HL-60 (cell line): ENCODE measurements around the gene HTR2C.

Source experiments
- DNase-seq, 2 experiments: peaks; one replicate each; pipeline ENCODE4 v3.0.0-alpha.2; 2010 to 2020; ENCODE audit warnings: low read depth in 1 of 2, low spot score in 1 of 2
- H3K27ac ChIP-seq: fragments of 250-450 bp; sonication (Bioruptor Pico); replicated peaks from 2 replicates; pipeline ENCODE4 v1.5.1; 2020; ENCODE audit warnings: mild to moderate bottlenecking, moderate library complexity
- H3K27me3 ChIP-seq: fragments of 250-450 bp; sonication (Bioruptor Pico); 2 replicates; pipeline ENCODE4 v1.5.1; 2021; ENCODE audit warnings: mild to moderate bottlenecking, moderate library complexity; ENCODE audit not compliant: insufficient read depth, poor library complexity, severe bottlenecking
- H3K4me3 ChIP-seq: replicated peaks from 2 replicates; pipeline ENCODE4 v1.5.1; 2011; ENCODE audit warnings: mild to moderate bottlenecking, control low read depth, low read length; ENCODE audit not compliant: insufficient read depth
- GABPA ChIP-seq: IDR thresholded peaks from 2 replicates; pipeline ENCODE4 v1.6.1; 2012; ENCODE audit warnings: low read depth
- POLR2AphosphoS5 ChIP-seq: IDR thresholded peaks from 2 replicates; pipeline ENCODE4 v1.6.1; 2012; ENCODE audit warnings: low read depth
- SPI1 ChIP-seq: IDR thresholded peaks from 2 replicates; pipeline ENCODE4 v1.6.1; 2012; ENCODE audit warnings: low read depth, mild to moderate bottlenecking, borderline replicate concordance
- TF ChIP-seq, protein P1 (sequence below): IDR thresholded peaks from one replicate; pipeline ENCODE4 v1.5.1; 2011; ENCODE audit warnings: low read length, control low read depth, inconsistent platforms; ENCODE audit not compliant: insufficient read depth
- TF ChIP-seq, protein P2 (sequence below): IDR thresholded peaks from 2 replicates; pipeline ENCODE4 v1.6.1; 2012; ENCODE audit warnings: low read depth; ENCODE audit not compliant: insufficient replicate concordance

The HTR2C gene

DNA sequence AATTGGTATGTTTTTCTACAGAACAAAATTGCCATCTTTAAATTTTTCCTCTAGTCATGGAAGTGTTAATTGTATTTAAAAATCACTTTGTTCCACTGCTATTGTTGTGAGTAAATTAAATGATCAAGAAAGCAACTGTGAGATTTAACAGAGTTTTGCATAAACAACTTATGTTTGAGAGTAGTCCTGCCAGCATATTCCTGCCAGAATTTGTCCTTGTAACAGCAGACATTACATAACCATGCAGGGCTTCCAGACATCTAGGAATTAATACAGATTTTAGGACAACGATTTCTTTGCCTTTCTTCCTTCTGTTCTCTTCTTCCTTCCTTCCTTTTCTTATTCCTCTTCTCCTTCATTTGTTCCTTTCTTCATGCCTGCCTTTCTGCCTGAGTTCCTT lies 125.5 kb downstream of the HTR2C start:
- no peak for TF ChIP-seq SPI1
- TF ChIP-seq, protein P1, sequence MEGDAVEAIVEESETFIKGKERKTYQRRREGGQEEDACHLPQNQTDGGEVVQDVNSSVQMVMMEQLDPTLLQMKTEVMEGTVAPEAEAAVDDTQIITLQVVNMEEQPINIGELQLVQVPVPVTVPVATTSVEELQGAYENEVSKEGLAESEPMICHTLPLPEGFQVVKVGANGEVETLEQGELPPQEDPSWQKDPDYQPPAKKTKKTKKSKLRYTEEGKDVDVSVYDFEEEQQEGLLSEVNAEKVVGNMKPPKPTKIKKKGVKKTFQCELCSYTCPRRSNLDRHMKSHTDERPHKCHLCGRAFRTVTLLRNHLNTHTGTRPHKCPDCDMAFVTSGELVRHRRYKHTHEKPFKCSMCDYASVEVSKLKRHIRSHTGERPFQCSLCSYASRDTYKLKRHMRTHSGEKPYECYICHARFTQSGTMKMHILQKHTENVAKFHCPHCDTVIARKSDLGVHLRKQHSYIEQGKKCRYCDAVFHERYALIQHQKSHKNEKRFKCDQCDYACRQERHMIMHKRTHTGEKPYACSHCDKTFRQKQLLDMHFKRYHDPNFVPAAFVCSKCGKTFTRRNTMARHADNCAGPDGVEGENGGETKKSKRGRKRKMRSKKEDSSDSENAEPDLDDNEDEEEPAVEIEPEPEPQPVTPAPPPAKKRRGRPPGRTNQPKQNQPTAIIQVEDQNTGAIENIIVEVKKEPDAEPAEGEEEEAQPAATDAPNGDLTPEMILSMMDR: no peak
- no peak for TF ChIP-seq GABPA
- TF ChIP-seq, protein P2, sequence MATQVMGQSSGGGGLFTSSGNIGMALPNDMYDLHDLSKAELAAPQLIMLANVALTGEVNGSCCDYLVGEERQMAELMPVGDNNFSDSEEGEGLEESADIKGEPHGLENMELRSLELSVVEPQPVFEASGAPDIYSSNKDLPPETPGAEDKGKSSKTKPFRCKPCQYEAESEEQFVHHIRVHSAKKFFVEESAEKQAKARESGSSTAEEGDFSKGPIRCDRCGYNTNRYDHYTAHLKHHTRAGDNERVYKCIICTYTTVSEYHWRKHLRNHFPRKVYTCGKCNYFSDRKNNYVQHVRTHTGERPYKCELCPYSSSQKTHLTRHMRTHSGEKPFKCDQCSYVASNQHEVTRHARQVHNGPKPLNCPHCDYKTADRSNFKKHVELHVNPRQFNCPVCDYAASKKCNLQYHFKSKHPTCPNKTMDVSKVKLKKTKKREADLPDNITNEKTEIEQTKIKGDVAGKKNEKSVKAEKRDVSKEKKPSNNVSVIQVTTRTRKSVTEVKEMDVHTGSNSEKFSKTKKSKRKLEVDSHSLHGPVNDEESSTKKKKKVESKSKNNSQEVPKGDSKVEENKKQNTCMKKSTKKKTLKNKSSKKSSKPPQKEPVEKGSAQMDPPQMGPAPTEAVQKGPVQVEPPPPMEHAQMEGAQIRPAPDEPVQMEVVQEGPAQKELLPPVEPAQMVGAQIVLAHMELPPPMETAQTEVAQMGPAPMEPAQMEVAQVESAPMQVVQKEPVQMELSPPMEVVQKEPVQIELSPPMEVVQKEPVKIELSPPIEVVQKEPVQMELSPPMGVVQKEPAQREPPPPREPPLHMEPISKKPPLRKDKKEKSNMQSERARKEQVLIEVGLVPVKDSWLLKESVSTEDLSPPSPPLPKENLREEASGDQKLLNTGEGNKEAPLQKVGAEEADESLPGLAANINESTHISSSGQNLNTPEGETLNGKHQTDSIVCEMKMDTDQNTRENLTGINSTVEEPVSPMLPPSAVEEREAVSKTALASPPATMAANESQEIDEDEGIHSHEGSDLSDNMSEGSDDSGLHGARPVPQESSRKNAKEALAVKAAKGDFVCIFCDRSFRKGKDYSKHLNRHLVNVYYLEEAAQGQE: no peak
- no peak for TF ChIP-seq POLR2AphosphoS5
- DNase-seq: no peak
- no peaks in the 10 kb centered on the region for H3K27me3 ChIP-seq
- H3K4me3 ChIP-seq: no peak overlapping the region
- no peak overlapping the region for H3K27ac ChIP-seq

DNA sequence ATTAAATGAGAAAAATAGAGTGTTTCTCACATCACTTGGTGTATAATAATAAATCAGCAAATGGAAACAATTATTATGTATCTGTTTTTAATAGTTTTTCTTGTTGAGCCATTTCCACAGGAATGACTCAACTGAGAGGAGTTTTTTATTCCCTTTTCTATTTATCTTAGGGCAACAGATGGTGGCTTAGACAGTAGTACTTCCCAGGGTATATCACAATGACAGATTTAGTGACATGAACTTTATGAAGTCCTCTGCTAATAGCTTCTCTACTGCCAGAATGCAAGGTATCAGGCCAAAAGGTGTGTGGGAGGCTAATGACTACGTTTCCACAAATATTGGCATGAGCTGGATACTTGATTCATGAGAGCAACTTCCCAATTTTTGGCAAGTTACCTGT lies 126.7 kb downstream of the HTR2C start:
- TF ChIP-seq, protein P2: no peak
- TF ChIP-seq POLR2AphosphoS5 (no peak), SPI1 (no peak), GABPA (no peak)
- TF ChIP-seq, protein P1: no peak
- Histone ChIP-seq H3K4me3 (no peak overlapping the region), H3K27ac (no peak overlapping the region), H3K27me3 (no peaks in the 10 kb centered on the region)
- no peak for DNase-seq

DNA sequence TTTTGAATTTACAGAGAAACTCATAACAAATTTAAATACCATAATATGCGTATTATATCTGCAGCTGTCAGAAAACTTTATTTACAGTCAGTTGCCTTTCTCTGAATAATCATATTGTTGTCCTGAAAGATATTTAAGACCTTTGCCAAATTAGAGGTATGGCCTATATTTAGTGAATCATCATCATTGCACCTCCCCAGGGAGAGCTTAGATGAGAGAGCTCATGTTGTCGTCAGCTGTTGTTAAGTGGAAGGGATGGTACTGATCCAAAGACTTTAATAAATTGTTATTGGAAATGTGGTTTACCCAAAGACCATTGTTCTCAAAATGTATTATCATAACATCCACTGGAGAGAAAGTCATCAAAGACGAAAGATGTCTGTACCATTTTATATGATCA lies 128.6 kb downstream of the HTR2C start:
- TF ChIP-seq, protein P1: no peak
- DNase-seq: no peak
- Histone ChIP-seq H3K27ac (no peak overlapping the region), H3K27me3 (no peaks in the 10 kb centered on the region), H3K4me3 (no peak overlapping the region)

DNA sequence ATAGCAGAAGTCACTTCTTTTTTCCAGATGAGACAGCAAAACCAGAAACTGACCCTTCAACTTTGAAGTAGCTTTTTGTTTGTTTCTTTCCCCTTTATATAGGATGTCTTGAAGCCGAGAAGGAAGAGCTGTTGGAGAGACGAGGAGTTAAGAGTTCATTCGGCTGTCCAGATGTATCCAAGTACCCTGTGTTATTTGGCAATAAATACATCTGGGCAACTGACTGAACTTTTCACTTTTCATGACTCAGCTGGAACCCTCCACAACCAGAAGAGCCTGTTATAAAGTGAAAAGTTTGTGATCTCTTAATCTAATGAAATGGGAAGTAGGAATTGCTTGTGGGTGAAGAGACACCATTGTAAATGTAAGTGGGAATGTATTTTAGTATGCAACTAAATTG lies 131.2 kb downstream of the HTR2C start:
- DNase-seq: no peak
- Histone ChIP-seq H3K27ac (no peak overlapping the region), H3K4me3 (no peak overlapping the region), H3K27me3 (no peaks in the 10 kb centered on the region)
- no peak for TF ChIP-seq SPI1
- TF ChIP-seq, protein P2: no peak
- no peak for TF ChIP-seq GABPA
